A549 (cell line): ENCODE results near the gene WDCP.

ENCODE experiments used
- EHMT2 ChIP-seq: fragments of 200-600 bp; sonication (generic); IDR thresholded peaks from 2 replicates; pipeline ENCODE4 v1.6.1; 2016; ENCODE audit warnings: antibody characterized with exemption, low read depth, mild to moderate bottlenecking, moderate library complexity
- JUNB ChIP-seq: fragments of >200 bp; sonication (Bioruptor Twin); formaldehyde crosslinking; IDR thresholded peaks from 2 replicates; pipeline ENCODE4 v1.6.1; 2016
- MYC ChIP-seq: IDR thresholded peaks from 2 replicates; pipeline ENCODE4 v1.6.1; 2012; ENCODE audit warnings: mild to moderate bottlenecking, inconsistent platforms, low read length, improper control_type of control experiment, borderline replicate concordance
- SREBF2 ChIP-seq: fragments of 450-650 bp; IDR thresholded peaks from 2 replicates; pipeline ENCODE4 v1.6.1; 2014; ENCODE audit warnings: mild to moderate bottlenecking, moderate library complexity
- ZFP36 ChIP-seq: fragments of 450-650 bp; IDR thresholded peaks from 2 replicates; pipeline ENCODE4 v1.6.1; 2014; ENCODE audit warnings: borderline replicate concordance; ENCODE audit not compliant: partially characterized antibody
- TF ChIP-seq, protein P1 (sequence below): fragments of >200 bp; sonication (Bioruptor Twin); formaldehyde crosslinking; IDR thresholded peaks from 3 replicates; pipeline ENCODE4 v1.5.1; 2016
- TF ChIP-seq, protein P2 (sequence below): IDR thresholded peaks from 2 replicates; pipeline ENCODE4 v1.6.1; 2012

DNA sequence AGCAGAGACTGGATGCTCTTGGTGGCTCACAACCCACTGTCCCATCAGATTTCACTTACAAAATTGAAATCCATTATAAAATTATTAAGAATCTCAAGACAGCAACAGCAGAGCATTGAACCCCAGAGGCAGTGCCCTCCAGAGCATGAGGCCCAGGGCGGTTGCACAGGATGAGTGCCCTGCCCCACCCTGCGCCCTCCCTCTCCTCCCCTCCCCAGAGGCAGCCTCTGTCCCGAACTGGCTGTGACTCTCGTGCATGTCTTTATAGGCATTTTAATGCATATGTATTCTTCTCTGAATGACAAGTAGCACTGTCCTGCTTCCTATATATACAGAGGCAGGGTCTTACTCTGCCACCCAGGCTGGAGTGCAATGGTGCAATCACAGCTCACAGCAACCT lies 26.9 kb downstream of the WDCP start:
- TF ChIP-seq JUNB (no peak), ZFP36 (no peak), MYC (no peak), SREBF2 (no peak), EHMT2 (no peak)
- TF ChIP-seq, protein P1, sequence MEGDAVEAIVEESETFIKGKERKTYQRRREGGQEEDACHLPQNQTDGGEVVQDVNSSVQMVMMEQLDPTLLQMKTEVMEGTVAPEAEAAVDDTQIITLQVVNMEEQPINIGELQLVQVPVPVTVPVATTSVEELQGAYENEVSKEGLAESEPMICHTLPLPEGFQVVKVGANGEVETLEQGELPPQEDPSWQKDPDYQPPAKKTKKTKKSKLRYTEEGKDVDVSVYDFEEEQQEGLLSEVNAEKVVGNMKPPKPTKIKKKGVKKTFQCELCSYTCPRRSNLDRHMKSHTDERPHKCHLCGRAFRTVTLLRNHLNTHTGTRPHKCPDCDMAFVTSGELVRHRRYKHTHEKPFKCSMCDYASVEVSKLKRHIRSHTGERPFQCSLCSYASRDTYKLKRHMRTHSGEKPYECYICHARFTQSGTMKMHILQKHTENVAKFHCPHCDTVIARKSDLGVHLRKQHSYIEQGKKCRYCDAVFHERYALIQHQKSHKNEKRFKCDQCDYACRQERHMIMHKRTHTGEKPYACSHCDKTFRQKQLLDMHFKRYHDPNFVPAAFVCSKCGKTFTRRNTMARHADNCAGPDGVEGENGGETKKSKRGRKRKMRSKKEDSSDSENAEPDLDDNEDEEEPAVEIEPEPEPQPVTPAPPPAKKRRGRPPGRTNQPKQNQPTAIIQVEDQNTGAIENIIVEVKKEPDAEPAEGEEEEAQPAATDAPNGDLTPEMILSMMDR = no peak
- TF ChIP-seq, protein P2, sequence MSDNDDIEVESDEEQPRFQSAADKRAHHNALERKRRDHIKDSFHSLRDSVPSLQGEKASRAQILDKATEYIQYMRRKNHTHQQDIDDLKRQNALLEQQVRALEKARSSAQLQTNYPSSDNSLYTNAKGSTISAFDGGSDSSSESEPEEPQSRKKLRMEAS = no peak
